ENCODE data around the gene ZNF592. TPM values are rescaled to one million over a fixed set of nuclear protein-coding genes. Genes with fewer than 3 reads are reported as not detected.

The ZNF592 gene
- polyA plus RNA-seq, 2 of the 4 experiments (the other 2 are of a cell fraction), result 12.4 to 13.9 TPM

DNA sequence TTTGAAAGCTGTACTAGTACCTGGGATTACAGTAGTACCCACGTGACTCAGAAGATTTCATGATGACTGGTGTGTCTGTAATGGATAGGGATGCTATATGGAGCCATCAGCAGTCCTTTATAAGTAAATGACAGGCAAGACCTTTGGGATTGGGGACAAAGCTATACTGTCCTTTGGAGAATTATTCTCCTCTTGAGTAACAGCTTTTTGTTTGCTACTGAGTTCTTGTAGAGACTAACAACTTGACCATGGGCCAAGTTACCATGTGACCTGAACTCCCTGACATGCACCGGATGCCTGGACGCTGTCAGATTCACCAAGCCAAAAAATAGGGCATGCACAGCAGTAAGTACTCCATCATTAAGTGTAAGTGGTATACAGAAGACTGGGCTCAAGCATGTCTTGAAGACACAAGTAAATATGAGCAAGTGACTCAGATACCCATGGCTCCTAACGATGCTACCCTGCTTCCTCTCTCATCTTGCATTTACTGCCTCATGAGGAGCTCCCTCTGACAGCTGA, 45.4 kb upstream of the ZNF592 start:
- DNase-seq (ENCODE audit: low read depth in 1 of 2, low spot score in 1 of 2) (no peak), FAIRE-seq (no peak), ATAC-seq (peak; percentile 23 to 37; a peak in 3 of 6 replicates)
- peaks cover 24% of the 10 kb centered on the region for H3K4me1 ChIP-seq
- no peak overlapping the region for H3K27ac ChIP-seq
- WGBS (ENCODE audit: missing lambda C conversion rate), result 85% methylated on average over 4 of the region's 4 CpGs
- no peaks in the 10 kb centered on the region for H3K9me3 ChIP-seq
- CTCF ChIA-PET, result interaction anchor here (0.9 to 3.8 kb wide), 5 partner anchors 45 to 341 kb away, joined by 4 to 23 read pairs (median 6); partner anchors contain the start of gene NMB
- no peak overlapping the region for H3K4me3 ChIP-seq
- POLR2A ChIA-PET, result interaction anchor here (0.5 to 1.6 kb wide), 3 partner anchors 13 to 115 kb away, joined by 4 to 5 read pairs (median 4); partner anchors contain the start of genes NMB and SEC11A
- H3K4me2 ChIP-seq, result no peak overlapping the region
- TF ChIP-seq RARB (CRISPR knock-in tag; IDR thresholded peaks at IDR 0.05) (no peak), RNF2 (IDR thresholded peaks at IDR 0.05; ENCODE audit: borderline replicate concordance, low read depth) (no peak), MAFK (IDR thresholded peaks at IDR 0.05; ENCODE audit: partially characterized antibody) (no peak), FOSL2 (IDR thresholded peaks at IDR 0.05) (no peak), FOSL2 (CRISPR knock-in tag; IDR thresholded peaks at IDR 0.05) (no peak), CHD2 (IDR thresholded peaks at IDR 0.05; ENCODE audit: low read length, partially characterized antibody) (no peak), NR3C1 (IDR thresholded peaks at IDR 0.05) (no peak), MYC (IDR thresholded peaks at IDR 0.05; ENCODE audit: borderline replicate concordance, low read length) (no peak), NFE2L2 (conservative IDR thresholded peaks at IDR 0.05; ENCODE audit: low read length) (no peak), EP300 (IDR thresholded peaks at IDR 0.05) (no peak)

DNA sequence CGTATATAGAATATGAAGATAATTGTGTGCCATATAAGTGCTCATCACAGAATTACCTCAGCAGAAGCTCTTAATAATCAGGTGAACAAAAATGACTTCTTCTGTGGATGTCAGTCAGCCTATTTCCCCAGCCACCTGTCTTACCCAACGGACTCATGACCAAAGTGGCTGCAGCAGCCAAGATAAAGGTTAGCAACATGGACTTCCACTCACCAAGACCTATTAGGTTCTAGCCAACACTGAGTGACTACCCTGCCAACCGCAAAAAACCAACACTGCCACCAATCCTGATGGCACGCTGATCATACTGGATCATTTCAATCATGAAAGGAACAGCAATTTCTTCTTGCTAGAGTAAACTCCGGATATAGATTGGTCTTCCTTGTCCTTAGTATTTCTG, 44.6 kb upstream of the ZNF592 start:
- ATAC-seq (no peak), FAIRE-seq (no peak), DNase-seq (ENCODE audit: low read depth in 1 of 2, low spot score in 1 of 2) (no peak)
- peaks cover 26% of the 10 kb centered on the region for H3K4me1 ChIP-seq
- 90% methylated on average over 5 of the region's 5 CpGs for WGBS (ENCODE audit: missing lambda C conversion rate)
- no peak overlapping the region for H3K27ac ChIP-seq
- no peak overlapping the region for H3K4me3 ChIP-seq
- no peaks in the 10 kb centered on the region for H3K9me3 ChIP-seq
- H3K4me2 ChIP-seq, result no peak overlapping the region
- ChIA-PET CTCF (interaction anchor here (0.8 to 3.8 kb wide), 4 partner anchors 46 to 232 kb away, joined by 4 to 23 read pairs (median 6); partner anchors contain the start of gene NMB), POLR2A (interaction anchor here (0.6 to 1.6 kb wide), 2 partner anchors 12 to 46 kb away, joined by 4 to 5 read pairs; partner anchors contain the start of genes NMB and SEC11A)
- TF ChIP-seq PHF8 (IDR thresholded peaks at IDR 0.05; ENCODE audit: borderline replicate concordance, low read depth), result no peak

DNA sequence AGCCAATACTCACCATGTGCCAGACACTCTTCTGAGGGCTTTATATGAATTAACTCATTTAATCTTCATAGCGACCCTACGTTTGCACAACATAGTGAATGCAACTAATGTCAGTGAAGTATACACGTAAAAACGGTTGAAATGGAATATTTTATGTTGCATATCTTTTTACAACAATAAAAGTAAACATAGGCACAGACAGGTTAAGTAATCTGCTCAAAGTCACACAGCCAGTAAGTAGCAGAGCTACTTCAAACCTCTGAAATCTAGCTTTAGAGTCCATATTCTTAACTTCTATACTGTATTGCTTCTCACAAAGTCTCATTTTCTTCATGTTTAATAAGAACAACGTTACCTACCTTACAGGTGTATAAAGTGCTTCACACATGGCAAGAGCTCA, 34.0 kb upstream of the ZNF592 start:
- Histone ChIP-seq H3K9me3 (no peaks in the 10 kb centered on the region), H3K4me1 (peaks cover 19% of the 10 kb centered on the region), H3K4me3 (peak overlapping the region; percentile 91), H3K27ac (peak overlapping the region; percentile 91 to 99; a peak in 2 of 6 replicates), H3K4me2 (peak overlapping the region; percentile 96)
- ATAC-seq (no peak), DNase-seq (ENCODE audit: low read depth in 1 of 2, low spot score in 1 of 2) (no peak), FAIRE-seq (no peak)
- POLR2A ChIA-PET, result interaction anchor here (0.8 to 6.0 kb wide), 2 partner anchors 20 to 38 kb away, joined by 3 to 119 read pairs; no protein-coding TSS in a partner anchor
- CTCF ChIA-PET, result interaction anchor here (0.7 to 3.0 kb wide), 6 partner anchors 21 to 699 kb away, joined by 3 to 27 read pairs (median 4); partner anchors contain the start of genes NMB and WDR73
- TF ChIP-seq HDAC2 (IDR thresholded peaks at IDR 0.05) (no peak), ZFP36 (IDR thresholded peaks at IDR 0.05; ENCODE audit: borderline replicate concordance, partially characterized antibody) (peak; percentile 56)
- WGBS (ENCODE audit: missing lambda C conversion rate), result 69% methylated on average over 5 of the region's 5 CpGs

DNA sequence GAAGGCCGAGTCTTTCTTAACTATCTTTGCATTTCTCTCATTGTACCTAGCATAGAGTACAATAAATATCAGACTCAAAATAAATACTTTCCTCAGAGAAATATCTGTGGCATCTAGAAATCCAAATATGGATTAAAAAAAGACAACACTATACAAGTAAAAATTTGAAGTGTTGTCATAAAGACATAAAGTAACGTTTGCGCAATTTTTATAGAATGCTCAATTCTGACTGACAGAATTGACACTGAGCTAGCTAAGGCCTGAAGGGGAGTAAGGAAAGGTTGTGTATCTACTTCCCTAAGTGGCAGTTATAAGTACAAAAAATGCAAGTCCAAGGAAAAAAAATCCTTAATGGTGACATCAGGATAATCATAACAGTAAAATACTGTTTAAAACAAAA, 33.6 kb upstream of the ZNF592 start:
- Histone ChIP-seq H3K4me1 (peaks cover 19% of the 10 kb centered on the region), H3K4me3 (peak overlapping the region; percentile 91), H3K9me3 (no peaks in the 10 kb centered on the region), H3K27ac (peak overlapping the region; percentile 91 to 99), H3K4me2 (peak overlapping the region; percentile 96)
- DNase-seq (ENCODE audit: low read depth in 1 of 2, low spot score in 1 of 2), result no peak
- POLR2A ChIA-PET, result interaction anchor here (0.8 to 6.0 kb wide), 5 partner anchors 8 to 56 kb away, joined by 3 to 119 read pairs (median 20); partner anchors contain the start of gene NMB
- CTCF ChIA-PET, result interaction anchor here (1.1 to 3.1 kb wide), 8 partner anchors 17 to 127 kb away, joined by 3 to 27 read pairs (median 4); partner anchors contain the start of genes NMB and WDR73
- ATAC-seq, result no peak
- 38% methylated on average over 3 of the region's 3 CpGs for whole genome bisulfite sequencing (ENCODE audit: missing lambda C conversion rate)
- FAIRE-seq, result no peak
- no peak for TF ChIP-seq ZNF302 (CRISPR knock-in tag; IDR thresholded peaks at IDR 0.05)
- TF ChIP-seq, protein P1, sequence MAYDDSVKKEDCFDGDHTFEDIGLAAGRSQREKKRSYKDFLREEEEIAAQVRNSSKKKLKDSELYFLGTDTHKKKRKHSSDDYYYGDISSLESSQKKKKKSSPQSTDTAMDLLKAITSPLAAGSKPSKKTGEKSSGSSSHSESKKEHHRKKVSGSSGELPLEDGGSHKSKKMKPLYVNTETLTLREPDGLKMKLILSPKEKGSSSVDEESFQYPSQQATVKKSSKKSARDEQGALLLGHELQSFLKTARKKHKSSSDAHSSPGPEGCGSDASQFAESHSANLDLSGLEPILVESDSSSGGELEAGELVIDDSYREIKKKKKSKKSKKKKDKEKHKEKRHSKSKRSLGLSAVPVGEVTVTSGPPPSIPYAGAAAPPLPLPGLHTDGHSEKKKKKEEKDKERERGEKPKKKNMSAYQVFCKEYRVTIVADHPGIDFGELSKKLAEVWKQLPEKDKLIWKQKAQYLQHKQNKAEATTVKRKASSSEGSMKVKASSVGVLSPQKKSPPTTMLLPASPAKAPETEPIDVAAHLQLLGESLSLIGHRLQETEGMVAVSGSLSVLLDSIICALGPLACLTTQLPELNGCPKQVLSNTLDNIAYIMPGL (CRISPR knock-in tag; IDR thresholded peaks at IDR 0.05; ENCODE audit: borderline replicate concordance), result no peak
- TF ChIP-seq CEBPB (IDR thresholded peaks at IDR 0.05), result peak in 1 of 2 experiments; percentile 68; a peak in 2 of 4 replicates
